HepG2 (cell line): ENCODE measurements around the gene TP73.

Source experiments
- DPF2 ChIP-seq: sonication (generic); formaldehyde crosslinking; IDR thresholded peaks from 2 replicates; pipeline ENCODE4 v1.4.0; 2020; ENCODE audit warnings: mild to moderate bottlenecking, low read depth, missing genetic modification reagents, borderline replicate concordance
- EHMT2 ChIP-seq: fragments of 200-600 bp; sonication (generic); IDR thresholded peaks from 2 replicates; pipeline ENCODE4 v1.7.0; 2017; ENCODE audit warnings: antibody characterized with exemption, low read depth, low read length, borderline replicate concordance
- JUN ChIP-seq: sonication (generic); formaldehyde crosslinking; IDR thresholded peaks from 2 replicates; pipeline ENCODE4 v1.4.0; 2020; ENCODE audit warnings: mild to moderate bottlenecking, missing genetic modification reagents
- MTA3 ChIP-seq: sonication (generic); formaldehyde crosslinking; IDR thresholded peaks from 2 replicates; pipeline ENCODE4 v1.4.0; 2020; ENCODE audit warnings: missing genetic modification reagents
- RAD21 ChIP-seq: fragments of 450-650 bp; formaldehyde crosslinking; IDR thresholded peaks from 2 replicates; pipeline ENCODE4 v1.5.0; 2020; ENCODE audit warnings: mild to moderate bottlenecking
- SMC3 ChIP-seq: IDR thresholded peaks from 2 replicates; pipeline ENCODE4 v1.6.1; 2011; ENCODE audit warnings: low read length, improper control_type of control experiment
- TBP ChIP-seq: sonication (generic); formaldehyde crosslinking; IDR thresholded peaks from 2 replicates; pipeline ENCODE4 v1.5.0; 2020; ENCODE audit warnings: missing genetic modification reagents
- TCF7L2 ChIP-seq: IDR thresholded peaks from 2 replicates; pipeline ENCODE4 v1.6.1; 2011; ENCODE audit warnings: mild to moderate bottlenecking, low read depth, low read length, moderate library complexity
- YY1 ChIP-seq: IDR thresholded peaks from 2 replicates; pipeline ENCODE4 v1.6.1; 2011; ENCODE audit warnings: low read length, low read depth, moderate library complexity, mild to moderate bottlenecking; ENCODE audit not compliant: insufficient read depth, insufficient replicate concordance
- TF ChIP-seq, protein P1 (sequence below), 2 experiments: IDR thresholded peaks; 2 replicates each; pipeline ENCODE4 v1.6.1; 2011 to 2012; ENCODE audit warnings: low read length in 2 of 2, borderline replicate concordance in 1 of 2, low read depth in 1 of 2, mild to moderate bottlenecking in 1 of 2, moderate library complexity in 1 of 2
- TF ChIP-seq, protein P2 (sequence below): sonication (generic); formaldehyde crosslinking; IDR thresholded peaks from 2 replicates; pipeline ENCODE4 v1.4.0; 2020; ENCODE audit warnings: missing genetic modification reagents
- TF ChIP-seq, protein P3 (sequence below), 2 experiments: sonication (generic) in 1 of 2; formaldehyde crosslinking in 1 of 2; IDR thresholded peaks; 2 replicates each; pipeline versions ENCODE4 v1.5.1 to v1.6.1; 2011 to 2020; ENCODE audit warnings: borderline replicate concordance in 1 of 2, low read depth in 1 of 2, low read length in 1 of 2, mild to moderate bottlenecking in 1 of 2, missing genetic modification reagents in 1 of 2, moderate library complexity in 1 of 2
- TF ChIP-seq, protein P4 (sequence below): sonication (generic); formaldehyde crosslinking; IDR thresholded peaks from 2 replicates; pipeline ENCODE4 v1.5.0; 2020; ENCODE audit warnings: mild to moderate bottlenecking, missing genetic modification reagents, moderate library complexity
- TF ChIP-seq, protein P5 (sequence below): IDR thresholded peaks from 2 replicates; pipeline ENCODE4 v1.6.1; 2016; ENCODE audit warnings: low read depth, control low read depth

DNA sequence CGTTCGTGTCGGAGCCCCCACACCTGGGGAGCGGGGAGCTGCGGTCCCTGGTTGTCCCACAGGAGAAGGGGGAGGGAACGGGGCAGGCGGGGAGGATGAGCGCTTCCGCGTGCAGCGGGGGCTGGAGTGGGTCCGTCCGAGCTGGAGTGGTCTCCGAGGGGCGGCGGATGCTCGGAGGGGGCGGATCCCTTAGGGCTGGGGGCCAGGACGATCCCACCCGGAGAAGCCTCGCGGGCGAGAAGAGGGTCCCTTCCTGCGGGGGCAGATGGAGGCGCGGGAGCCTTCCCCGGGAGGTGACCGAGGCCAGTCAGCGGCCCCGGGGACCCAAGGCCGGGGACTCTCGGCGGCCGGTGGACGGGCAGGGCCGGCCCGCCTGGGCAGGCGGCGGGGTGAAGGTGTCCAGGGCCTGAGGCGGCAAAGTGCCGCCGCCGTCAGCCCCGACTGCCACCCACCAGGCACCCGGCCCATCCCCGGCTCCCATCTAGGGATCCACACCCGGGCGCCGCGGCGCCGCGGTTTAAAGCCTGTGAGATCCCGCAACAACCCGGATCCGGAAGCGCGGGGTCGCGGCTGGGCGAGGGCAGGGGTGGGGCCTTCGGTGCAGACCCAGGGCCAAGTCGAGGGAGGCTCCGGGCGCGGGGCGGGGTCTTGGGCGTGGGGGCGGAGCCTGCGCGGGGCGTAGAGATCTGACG, 94.7 kb downstream of the TP73 start:
- TF ChIP-seq DPF2 (no peak), EHMT2 (no peak), RAD21 (CRISPR knock-in tag) (no peak), MTA3 (CRISPR knock-in tag) (no peak), TCF7L2 (no peak), JUN (CRISPR knock-in tag) (no peak), TBP (CRISPR knock-in tag) (no peak), YY1 (peak; percentile 51), SMC3 (no peak)
- TF ChIP-seq, protein P1, sequence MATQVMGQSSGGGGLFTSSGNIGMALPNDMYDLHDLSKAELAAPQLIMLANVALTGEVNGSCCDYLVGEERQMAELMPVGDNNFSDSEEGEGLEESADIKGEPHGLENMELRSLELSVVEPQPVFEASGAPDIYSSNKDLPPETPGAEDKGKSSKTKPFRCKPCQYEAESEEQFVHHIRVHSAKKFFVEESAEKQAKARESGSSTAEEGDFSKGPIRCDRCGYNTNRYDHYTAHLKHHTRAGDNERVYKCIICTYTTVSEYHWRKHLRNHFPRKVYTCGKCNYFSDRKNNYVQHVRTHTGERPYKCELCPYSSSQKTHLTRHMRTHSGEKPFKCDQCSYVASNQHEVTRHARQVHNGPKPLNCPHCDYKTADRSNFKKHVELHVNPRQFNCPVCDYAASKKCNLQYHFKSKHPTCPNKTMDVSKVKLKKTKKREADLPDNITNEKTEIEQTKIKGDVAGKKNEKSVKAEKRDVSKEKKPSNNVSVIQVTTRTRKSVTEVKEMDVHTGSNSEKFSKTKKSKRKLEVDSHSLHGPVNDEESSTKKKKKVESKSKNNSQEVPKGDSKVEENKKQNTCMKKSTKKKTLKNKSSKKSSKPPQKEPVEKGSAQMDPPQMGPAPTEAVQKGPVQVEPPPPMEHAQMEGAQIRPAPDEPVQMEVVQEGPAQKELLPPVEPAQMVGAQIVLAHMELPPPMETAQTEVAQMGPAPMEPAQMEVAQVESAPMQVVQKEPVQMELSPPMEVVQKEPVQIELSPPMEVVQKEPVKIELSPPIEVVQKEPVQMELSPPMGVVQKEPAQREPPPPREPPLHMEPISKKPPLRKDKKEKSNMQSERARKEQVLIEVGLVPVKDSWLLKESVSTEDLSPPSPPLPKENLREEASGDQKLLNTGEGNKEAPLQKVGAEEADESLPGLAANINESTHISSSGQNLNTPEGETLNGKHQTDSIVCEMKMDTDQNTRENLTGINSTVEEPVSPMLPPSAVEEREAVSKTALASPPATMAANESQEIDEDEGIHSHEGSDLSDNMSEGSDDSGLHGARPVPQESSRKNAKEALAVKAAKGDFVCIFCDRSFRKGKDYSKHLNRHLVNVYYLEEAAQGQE (IDR thresholded peaks at IDR 0.05; ENCODE audit: borderline replicate concordance in 1 of 2, low read depth in 1 of 2, low read length in 2 of 2) = no peak
- TF ChIP-seq, protein P2, sequence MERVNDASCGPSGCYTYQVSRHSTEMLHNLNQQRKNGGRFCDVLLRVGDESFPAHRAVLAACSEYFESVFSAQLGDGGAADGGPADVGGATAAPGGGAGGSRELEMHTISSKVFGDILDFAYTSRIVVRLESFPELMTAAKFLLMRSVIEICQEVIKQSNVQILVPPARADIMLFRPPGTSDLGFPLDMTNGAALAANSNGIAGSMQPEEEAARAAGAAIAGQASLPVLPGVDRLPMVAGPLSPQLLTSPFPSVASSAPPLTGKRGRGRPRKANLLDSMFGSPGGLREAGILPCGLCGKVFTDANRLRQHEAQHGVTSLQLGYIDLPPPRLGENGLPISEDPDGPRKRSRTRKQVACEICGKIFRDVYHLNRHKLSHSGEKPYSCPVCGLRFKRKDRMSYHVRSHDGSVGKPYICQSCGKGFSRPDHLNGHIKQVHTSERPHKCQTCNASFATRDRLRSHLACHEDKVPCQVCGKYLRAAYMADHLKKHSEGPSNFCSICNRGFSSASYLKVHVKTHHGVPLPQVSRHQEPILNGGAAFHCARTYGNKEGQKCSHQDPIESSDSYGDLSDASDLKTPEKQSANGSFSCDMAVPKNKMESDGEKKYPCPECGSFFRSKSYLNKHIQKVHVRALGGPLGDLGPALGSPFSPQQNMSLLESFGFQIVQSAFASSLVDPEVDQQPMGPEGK (CRISPR knock-in tag) = no peak
- TF ChIP-seq, protein P3, sequence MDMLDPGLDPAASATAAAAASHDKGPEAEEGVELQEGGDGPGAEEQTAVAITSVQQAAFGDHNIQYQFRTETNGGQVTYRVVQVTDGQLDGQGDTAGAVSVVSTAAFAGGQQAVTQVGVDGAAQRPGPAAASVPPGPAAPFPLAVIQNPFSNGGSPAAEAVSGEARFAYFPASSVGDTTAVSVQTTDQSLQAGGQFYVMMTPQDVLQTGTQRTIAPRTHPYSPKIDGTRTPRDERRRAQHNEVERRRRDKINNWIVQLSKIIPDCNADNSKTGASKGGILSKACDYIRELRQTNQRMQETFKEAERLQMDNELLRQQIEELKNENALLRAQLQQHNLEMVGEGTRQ (IDR thresholded peaks at IDR 0.05; ENCODE audit: low read depth, low read length) = no peak
- TF ChIP-seq, protein P3 (CRISPR knock-in tag; IDR thresholded peaks at IDR 0.05; ENCODE audit: borderline replicate concordance) = no peak
- TF ChIP-seq, protein P4, sequence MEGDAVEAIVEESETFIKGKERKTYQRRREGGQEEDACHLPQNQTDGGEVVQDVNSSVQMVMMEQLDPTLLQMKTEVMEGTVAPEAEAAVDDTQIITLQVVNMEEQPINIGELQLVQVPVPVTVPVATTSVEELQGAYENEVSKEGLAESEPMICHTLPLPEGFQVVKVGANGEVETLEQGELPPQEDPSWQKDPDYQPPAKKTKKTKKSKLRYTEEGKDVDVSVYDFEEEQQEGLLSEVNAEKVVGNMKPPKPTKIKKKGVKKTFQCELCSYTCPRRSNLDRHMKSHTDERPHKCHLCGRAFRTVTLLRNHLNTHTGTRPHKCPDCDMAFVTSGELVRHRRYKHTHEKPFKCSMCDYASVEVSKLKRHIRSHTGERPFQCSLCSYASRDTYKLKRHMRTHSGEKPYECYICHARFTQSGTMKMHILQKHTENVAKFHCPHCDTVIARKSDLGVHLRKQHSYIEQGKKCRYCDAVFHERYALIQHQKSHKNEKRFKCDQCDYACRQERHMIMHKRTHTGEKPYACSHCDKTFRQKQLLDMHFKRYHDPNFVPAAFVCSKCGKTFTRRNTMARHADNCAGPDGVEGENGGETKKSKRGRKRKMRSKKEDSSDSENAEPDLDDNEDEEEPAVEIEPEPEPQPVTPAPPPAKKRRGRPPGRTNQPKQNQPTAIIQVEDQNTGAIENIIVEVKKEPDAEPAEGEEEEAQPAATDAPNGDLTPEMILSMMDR (CRISPR knock-in tag) = no peak
- TF ChIP-seq, protein P5, sequence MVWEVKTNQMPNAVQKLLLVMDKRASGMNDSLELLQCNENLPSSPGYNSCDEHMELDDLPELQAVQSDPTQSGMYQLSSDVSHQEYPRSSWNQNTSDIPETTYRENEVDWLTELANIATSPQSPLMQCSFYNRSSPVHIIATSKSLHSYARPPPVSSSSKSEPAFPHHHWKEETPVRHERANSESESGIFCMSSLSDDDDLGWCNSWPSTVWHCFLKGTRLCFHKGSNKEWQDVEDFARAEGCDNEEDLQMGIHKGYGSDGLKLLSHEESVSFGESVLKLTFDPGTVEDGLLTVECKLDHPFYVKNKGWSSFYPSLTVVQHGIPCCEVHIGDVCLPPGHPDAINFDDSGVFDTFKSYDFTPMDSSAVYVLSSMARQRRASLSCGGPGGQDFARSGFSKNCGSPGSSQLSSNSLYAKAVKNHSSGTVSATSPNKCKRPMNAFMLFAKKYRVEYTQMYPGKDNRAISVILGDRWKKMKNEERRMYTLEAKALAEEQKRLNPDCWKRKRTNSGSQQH (CRISPR knock-in tag) = peak; percentile 68; the same call in 1 of the 2 replicates
